Myocyte (in vitro differentiated cells): Measurements from ENCODE around the gene PPP1R13L. TPM values are rescaled to one million over a fixed set of nuclear protein-coding genes. Genes with fewer than 3 reads are reported as not detected.
A peak's percentile ranks its signal among the peaks of the same experiment; 100 is the strongest.

ENCODE experiments used
- DNase-seq: peaks from one replicate; pipeline ENCODE4 v3.0.0-alpha.2; 2012; ENCODE audit warnings: low read depth
- polyA plus RNA-seq: library from polyadenylated mRNA; unstranded; fragments of >200 nt; gene quantifications from one replicate; pipeline ENCODE4 v1.2.1, GENCODE V29; 2012; ENCODE audit warnings: missing spikeins
- total RNA-seq: library from RNA; depleted of rRNA; stranded (reverse); fragments of >200 nt; gene quantifications from 2 replicates; pipeline ENCODE4 v1.2.3, GENCODE V29; 2014

Gene PPP1R13L, protein sequence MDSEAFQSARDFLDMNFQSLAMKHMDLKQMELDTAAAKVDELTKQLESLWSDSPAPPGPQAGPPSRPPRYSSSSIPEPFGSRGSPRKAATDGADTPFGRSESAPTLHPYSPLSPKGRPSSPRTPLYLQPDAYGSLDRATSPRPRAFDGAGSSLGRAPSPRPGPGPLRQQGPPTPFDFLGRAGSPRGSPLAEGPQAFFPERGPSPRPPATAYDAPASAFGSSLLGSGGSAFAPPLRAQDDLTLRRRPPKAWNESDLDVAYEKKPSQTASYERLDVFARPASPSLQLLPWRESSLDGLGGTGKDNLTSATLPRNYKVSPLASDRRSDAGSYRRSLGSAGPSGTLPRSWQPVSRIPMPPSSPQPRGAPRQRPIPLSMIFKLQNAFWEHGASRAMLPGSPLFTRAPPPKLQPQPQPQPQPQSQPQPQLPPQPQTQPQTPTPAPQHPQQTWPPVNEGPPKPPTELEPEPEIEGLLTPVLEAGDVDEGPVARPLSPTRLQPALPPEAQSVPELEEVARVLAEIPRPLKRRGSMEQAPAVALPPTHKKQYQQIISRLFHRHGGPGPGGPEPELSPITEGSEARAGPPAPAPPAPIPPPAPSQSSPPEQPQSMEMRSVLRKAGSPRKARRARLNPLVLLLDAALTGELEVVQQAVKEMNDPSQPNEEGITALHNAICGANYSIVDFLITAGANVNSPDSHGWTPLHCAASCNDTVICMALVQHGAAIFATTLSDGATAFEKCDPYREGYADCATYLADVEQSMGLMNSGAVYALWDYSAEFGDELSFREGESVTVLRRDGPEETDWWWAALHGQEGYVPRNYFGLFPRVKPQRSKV
- 0.73 and 1.3 TPM in 2 replicates for total RNA-seq
- 6.9 TPM for polyA plus RNA-seq

- no peak for DNase-seq
These were observed at the start of gene PPP1R13L for GRCh38 chr19:45404557-45405434. Gene PPP1R13L (minus strand): TSS chr19:45405069. CDS start chr19:45398318, 6,751 bp downstream.

DNA sequence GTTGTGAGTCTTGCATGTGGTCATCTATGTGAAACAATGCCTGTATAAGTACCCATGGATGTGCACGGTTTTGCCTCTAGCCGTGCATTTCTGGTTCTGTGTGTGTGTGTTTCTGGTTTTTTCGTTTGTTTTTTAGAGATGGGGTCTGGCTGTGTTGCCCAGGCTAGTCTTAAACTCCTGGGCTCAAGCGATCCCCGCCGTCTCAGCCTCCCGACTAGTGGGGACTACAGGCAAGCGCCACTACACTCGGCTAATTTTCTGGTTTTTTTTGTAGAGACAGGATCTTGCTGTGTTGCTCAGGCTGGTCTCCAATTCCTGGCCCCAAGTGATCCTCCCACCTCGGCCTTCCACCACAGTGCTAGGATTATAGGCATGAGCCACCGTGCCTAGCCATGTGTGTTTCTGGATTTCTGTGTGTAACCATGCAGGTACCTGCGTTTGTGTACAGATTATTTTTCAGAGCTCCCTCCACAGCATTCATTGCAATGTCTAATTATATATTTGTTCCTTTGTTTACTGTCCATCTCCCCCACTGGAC lies 47.0 kb upstream of the PPP1R13L start:
- DNase-seq = no peak

- DNase-seq = peak; percentile 47
These were observed 46.4 kb upstream of the PPP1R13L start for GRCh38 chr19:45451131-45451849.

DNA sequence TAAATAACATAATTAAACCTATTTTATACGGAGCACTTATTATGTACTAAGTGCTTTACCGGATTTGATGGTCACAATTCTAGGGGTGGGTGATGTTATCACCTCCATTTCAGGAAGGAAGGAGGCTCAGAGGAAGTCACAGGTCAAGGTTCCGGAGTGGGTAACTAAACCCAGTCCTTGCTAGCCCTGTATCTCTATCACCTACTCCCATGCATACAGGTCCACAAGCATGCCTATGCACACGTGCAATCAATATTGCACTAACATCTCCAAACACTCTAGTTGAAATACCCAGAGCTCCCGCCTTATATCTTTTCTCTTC lies 45.1 kb upstream of the PPP1R13L start:
- no peak for DNase-seq

DNA sequence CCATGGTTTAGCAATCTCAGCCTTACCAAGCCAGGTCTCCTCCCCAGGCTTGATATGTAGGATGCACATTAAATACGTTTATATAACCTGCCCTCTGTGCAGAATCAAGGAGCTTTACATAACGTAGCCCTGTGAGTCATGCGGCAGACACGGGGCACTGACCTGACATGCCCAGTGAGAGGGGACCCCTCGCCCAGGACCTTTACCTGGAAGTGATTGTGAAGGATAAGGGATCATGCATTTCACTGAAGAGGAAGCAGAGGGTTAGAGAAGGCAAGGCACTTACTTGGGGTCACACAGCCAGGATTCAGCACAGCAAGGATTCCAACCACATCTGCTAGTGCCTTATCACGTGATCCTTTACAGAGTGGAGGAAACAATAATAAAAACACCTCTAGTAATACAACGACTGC lies 44.0 kb upstream of the PPP1R13L start:
- DNase-seq = no peak

GRCh38 chr19:45448425-45448756 lies 43.5 kb upstream of the PPP1R13L start:
- DNase-seq = no peak

- DNase-seq = no peak
These were observed 42.1 kb upstream of the PPP1R13L start for GRCh38 chr19:45446944-45447343.

GRCh38 chr19:45446295-45446694 lies 41.4 kb upstream of the PPP1R13L start:
- no peak for DNase-seq

DNA sequence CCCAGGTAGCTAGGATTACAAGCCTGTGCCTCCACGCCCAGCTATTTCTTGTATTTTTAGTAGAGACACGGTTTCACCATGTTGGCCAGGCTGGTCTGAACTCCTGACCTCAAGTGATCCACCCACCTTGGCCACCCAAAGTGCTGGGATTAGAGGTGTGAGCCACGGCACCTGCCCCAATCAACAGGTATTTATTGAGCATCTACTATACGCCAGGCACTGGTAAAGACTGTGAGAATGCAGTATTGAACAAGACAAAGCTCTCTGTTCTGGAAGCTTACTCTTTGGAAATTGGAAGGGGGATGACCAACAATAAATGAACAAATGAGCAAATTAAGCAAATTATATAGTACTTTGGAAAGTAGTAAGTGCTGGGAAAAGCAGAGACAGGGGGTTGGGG lies 40.3 kb upstream of the PPP1R13L start:
- DNase-seq = no peak

- DNase-seq = peak; percentile 89
These were observed 39.6 kb upstream of the PPP1R13L start for GRCh38 chr19:45444318-45445041.

GRCh38 chr19:45443462-45444317 lies 38.8 kb upstream of the PPP1R13L start:
- peak; percentile 92 for DNase-seq

DNA sequence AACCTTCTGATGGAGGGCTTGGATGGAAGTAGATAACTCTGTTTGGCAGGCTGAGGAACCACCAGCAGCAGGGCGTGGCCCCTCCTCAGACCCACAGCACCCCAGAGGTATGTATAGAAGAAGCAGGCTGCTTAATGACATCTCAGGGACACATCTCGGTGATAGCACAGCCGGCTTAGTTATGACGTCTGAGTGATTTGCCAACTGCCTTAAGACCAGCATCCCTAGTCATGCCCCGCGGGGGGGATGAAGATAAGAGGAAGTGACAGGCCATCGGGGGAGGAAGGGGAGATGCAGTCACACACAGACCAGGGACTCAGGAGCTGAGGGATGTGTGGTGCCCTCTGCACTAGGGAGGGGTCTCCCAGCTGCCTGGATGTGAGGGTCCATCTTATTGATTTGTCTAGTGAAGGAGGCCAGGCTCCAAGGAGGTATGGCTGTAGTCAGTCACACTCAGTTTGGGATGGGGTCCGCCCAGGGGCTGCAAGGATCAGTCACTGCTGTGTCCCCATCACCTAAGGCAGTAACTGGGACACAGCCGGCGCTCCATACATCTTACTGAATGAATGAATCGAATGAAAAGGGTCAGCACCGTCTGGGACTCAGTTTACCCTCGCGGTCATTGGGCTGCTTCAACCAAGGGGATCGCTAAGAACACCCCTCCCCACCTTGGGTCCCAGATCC lies 38.1 kb upstream of the PPP1R13L start:
- no peak for DNase-seq

- no peak for DNase-seq
These were observed 37.5 kb upstream of the PPP1R13L start for GRCh38 chr19:45442408-45442777.

- DNase-seq = no peak
These were observed 36.2 kb upstream of the PPP1R13L start for GRCh38 chr19:45440873-45441654.

GRCh38 chr19:45440259-45440638 lies 35.4 kb upstream of the PPP1R13L start:
- DNase-seq = no peak

GRCh38 chr19:45439569-45440258 lies 34.8 kb upstream of the PPP1R13L start:
- peak; percentile 91 for DNase-seq

GRCh38 chr19:45439190-45439568 lies 34.3 kb upstream of the PPP1R13L start:
- no peak for DNase-seq
